ENCODE data around the gene HDDC2.

DNA sequence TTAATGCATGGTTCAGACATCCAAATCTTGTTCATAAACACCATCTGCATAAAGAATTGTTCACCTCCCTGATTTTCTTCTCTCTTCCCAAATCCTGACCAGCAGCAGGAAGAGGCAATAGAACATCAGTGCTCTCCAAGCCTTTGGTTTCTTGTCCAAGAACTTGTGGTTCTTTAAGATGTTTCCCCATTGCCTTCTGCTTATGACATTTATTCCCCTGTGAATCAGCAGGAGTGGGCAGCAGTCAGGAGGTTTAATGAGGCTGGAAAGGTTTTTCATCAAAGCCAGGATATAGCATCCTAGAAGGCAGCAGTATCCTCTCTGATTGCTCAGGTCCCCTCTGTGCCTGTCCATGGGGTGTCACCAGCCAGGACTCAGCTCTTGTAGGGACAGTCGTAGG lies 5.3 kb downstream of the HDDC2 start:
- TF ChIP-seq, protein P1, sequence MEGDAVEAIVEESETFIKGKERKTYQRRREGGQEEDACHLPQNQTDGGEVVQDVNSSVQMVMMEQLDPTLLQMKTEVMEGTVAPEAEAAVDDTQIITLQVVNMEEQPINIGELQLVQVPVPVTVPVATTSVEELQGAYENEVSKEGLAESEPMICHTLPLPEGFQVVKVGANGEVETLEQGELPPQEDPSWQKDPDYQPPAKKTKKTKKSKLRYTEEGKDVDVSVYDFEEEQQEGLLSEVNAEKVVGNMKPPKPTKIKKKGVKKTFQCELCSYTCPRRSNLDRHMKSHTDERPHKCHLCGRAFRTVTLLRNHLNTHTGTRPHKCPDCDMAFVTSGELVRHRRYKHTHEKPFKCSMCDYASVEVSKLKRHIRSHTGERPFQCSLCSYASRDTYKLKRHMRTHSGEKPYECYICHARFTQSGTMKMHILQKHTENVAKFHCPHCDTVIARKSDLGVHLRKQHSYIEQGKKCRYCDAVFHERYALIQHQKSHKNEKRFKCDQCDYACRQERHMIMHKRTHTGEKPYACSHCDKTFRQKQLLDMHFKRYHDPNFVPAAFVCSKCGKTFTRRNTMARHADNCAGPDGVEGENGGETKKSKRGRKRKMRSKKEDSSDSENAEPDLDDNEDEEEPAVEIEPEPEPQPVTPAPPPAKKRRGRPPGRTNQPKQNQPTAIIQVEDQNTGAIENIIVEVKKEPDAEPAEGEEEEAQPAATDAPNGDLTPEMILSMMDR (conservative IDR thresholded peaks at IDR 0.05; ENCODE audit: low read depth in 2 of 2): no peak
- TF ChIP-seq POLR2AphosphoS5 (IDR thresholded peaks at IDR 0.05; ENCODE audit: low read depth) (no peak), EZH2phosphoT487 (IDR thresholded peaks at IDR 0.05; ENCODE audit: unreplicated experiment) (no peak), CREB1 (CRISPR knock-in tag; IDR thresholded peaks at IDR 0.05; ENCODE audit: low read depth) (no peak), JUNB (IDR thresholded peaks at IDR 0.05; ENCODE audit: unreplicated experiment) (no peak), EZH2 (IDR thresholded peaks at IDR 0.05; ENCODE audit: low read depth, unreplicated experiment) (no peak), ZNF331 (CRISPR knock-in tag; IDR thresholded peaks at IDR 0.05; ENCODE audit: low read depth) (no peak), NANOG (IDR thresholded peaks at IDR 0.05; ENCODE audit: borderline replicate concordance) (no peak), ZNF114 (CRISPR knock-in tag; IDR thresholded peaks at IDR 0.05) (no peak), STAT1 (IDR thresholded peaks at IDR 0.05; ENCODE audit: unreplicated experiment) (no peak)
- TF ChIP-seq, protein P2, sequence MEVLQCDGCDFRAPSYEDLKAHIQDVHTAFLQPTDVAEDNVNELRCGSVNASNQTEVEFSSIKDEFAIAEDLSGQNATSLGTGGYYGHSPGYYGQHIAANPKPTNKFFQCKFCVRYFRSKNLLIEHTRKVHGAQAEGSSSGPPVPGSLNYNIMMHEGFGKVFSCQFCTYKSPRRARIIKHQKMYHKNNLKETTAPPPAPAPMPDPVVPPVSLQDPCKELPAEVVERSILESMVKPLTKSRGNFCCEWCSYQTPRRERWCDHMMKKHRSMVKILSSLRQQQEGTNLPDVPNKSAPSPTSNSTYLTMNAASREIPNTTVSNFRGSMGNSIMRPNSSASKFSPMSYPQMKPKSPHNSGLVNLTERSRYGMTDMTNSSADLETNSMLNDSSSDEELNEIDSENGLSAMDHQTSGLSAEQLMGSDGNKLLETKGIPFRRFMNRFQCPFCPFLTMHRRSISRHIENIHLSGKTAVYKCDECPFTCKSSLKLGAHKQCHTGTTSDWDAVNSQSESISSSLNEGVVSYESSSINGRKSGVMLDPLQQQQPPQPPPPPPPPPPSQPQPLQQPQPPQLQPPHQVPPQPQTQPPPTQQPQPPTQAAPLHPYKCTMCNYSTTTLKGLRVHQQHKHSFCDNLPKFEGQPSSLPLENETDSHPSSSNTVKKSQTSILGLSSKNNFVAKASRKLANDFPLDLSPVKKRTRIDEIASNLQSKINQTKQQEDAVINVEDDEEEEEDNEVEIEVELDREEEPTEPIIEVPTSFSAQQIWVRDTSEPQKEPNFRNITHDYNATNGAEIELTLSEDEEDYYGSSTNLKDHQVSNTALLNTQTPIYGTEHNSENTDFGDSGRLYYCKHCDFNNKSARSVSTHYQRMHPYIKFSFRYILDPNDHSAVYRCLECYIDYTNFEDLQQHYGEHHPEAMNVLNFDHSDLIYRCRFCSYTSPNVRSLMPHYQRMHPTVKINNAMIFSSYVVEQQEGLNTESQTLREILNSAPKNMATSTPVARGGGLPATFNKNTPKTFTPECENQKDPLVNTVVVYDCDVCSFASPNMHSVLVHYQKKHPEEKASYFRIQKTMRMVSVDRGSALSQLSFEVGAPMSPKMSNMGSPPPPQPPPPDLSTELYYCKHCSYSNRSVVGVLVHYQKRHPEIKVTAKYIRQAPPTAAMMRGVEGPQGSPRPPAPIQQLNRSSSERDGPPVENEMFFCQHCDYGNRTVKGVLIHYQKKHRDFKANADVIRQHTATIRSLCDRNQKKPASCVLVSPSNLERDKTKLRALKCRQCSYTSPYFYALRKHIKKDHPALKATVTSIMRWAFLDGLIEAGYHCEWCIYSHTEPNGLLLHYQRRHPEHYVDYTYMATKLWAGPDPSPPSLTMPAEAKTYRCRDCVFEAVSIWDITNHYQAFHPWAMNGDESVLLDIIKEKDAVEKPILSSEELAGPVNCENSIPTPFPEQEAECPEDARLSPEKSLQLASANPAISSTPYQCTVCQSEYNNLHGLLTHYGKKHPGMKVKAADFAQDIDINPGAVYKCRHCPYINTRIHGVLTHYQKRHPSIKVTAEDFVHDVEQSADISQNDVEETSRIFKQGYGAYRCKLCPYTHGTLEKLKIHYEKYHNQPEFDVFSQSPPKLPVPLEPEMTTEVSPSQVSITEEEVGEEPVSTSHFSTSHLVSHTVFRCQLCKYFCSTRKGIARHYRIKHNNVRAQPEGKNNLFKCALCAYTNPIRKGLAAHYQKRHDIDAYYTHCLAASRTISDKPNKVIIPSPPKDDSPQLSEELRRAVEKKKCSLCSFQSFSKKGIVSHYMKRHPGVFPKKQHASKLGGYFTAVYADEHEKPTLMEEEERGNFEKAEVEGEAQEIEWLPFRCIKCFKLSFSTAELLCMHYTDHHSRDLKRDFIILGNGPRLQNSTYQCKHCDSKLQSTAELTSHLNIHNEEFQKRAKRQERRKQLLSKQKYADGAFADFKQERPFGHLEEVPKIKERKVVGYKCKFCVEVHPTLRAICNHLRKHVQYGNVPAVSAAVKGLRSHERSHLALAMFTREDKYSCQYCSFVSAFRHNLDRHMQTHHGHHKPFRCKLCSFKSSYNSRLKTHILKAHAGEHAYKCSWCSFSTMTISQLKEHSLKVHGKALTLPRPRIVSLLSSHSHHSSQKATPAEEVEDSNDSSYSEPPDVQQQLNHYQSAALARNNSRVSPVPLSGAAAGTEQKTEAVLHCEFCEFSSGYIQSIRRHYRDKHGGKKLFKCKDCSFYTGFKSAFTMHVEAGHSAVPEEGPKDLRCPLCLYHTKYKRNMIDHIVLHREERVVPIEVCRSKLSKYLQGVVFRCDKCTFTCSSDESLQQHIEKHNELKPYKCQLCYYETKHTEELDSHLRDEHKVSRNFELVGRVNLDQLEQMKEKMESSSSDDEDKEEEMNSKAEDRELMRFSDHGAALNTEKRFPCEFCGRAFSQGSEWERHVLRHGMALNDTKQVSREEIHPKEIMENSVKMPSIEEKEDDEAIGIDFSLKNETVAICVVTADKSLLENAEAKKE (CRISPR knock-in tag; IDR thresholded peaks at IDR 0.05): no peak
- TF ChIP-seq, protein P3, sequence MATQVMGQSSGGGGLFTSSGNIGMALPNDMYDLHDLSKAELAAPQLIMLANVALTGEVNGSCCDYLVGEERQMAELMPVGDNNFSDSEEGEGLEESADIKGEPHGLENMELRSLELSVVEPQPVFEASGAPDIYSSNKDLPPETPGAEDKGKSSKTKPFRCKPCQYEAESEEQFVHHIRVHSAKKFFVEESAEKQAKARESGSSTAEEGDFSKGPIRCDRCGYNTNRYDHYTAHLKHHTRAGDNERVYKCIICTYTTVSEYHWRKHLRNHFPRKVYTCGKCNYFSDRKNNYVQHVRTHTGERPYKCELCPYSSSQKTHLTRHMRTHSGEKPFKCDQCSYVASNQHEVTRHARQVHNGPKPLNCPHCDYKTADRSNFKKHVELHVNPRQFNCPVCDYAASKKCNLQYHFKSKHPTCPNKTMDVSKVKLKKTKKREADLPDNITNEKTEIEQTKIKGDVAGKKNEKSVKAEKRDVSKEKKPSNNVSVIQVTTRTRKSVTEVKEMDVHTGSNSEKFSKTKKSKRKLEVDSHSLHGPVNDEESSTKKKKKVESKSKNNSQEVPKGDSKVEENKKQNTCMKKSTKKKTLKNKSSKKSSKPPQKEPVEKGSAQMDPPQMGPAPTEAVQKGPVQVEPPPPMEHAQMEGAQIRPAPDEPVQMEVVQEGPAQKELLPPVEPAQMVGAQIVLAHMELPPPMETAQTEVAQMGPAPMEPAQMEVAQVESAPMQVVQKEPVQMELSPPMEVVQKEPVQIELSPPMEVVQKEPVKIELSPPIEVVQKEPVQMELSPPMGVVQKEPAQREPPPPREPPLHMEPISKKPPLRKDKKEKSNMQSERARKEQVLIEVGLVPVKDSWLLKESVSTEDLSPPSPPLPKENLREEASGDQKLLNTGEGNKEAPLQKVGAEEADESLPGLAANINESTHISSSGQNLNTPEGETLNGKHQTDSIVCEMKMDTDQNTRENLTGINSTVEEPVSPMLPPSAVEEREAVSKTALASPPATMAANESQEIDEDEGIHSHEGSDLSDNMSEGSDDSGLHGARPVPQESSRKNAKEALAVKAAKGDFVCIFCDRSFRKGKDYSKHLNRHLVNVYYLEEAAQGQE (IDR thresholded peaks at IDR 0.05; ENCODE audit: unreplicated experiment): no peak
- TF ChIP-seq, protein P4, sequence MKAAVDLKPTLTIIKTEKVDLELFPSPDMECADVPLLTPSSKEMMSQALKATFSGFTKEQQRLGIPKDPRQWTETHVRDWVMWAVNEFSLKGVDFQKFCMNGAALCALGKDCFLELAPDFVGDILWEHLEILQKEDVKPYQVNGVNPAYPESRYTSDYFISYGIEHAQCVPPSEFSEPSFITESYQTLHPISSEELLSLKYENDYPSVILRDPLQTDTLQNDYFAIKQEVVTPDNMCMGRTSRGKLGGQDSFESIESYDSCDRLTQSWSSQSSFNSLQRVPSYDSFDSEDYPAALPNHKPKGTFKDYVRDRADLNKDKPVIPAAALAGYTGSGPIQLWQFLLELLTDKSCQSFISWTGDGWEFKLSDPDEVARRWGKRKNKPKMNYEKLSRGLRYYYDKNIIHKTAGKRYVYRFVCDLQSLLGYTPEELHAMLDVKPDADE (IDR thresholded peaks at IDR 0.05): no peak
